OCI-LY7 (cell line): ENCODE data around the gene MCRIP1. TPM values are rescaled to one million over a fixed set of nuclear protein-coding genes. Genes with fewer than 3 reads are reported as not detected.

Source experiments
- BruUV-seq: library from RNA; stranded (reverse); fragments of 400-500 nt; replicated peaks from 2 replicates; lab custom pipeline; 2021; lab: Mats Ljungman, UMichigan
- CTCF ChIA-PET: fragments of 300-600 bp; sonication (Branson Sonifier 250); formaldehyde crosslinking; loops from one replicate; lab custom pipeline; 2022; ENCODE audit warnings: antibody characterized with exemption; ENCODE audit not compliant: unreplicated experiment; lab: Charles Lee
- POLR2A ChIA-PET: fragments of 300-600 bp; sonication (Branson Sonifier 250); formaldehyde crosslinking; loops from one replicate; lab custom pipeline; 2022; ENCODE audit warnings: antibody characterized with exemption; lab: Charles Lee
- DNase-seq: peaks from one replicate; pipeline ENCODE4 v3.0.0-alpha.2; 2015; ENCODE audit warnings: low spot score
- H2AFZ ChIP-seq: fragments of 200-600 bp; sonication (generic), shearing (Covaris generic); 2 replicates; pipeline ENCODE4 v1.6.1; 2014; ENCODE audit warnings: mild to moderate bottlenecking, antibody characterized with exemption, low read length, moderate library complexity
- H3K27ac ChIP-seq: fragments of 200-600 bp; sonication (generic); 2 replicates; pipeline ENCODE4 v1.5.1; 2014; ENCODE audit warnings: mixed run types, low read depth, mild to moderate bottlenecking, moderate library complexity, low read length, inconsistent platforms; ENCODE audit not compliant: poor library complexity, severe bottlenecking
- H3K36me3 ChIP-seq: fragments of 200-600 bp; sonication (generic); 2 replicates; pipeline ENCODE4 v1.6.1; 2014; ENCODE audit warnings: mild to moderate bottlenecking, antibody characterized with exemption, low read length, moderate library complexity, mixed read lengths; ENCODE audit not compliant: insufficient read depth
- H3K4me1 ChIP-seq: fragments of 200-600 bp; sonication (generic); 2 replicates; pipeline ENCODE4 v1.5.1; 2014; ENCODE audit warnings: mild to moderate bottlenecking, low read length; ENCODE audit not compliant: insufficient read depth, poor library complexity, severe bottlenecking
- H3K4me2 ChIP-seq: fragments of 200-600 bp; sonication (generic); 2 replicates; pipeline ENCODE4 v1.6.1; 2014; ENCODE audit warnings: mild to moderate bottlenecking, low read length
- H3K4me3 ChIP-seq: fragments of 200-600 bp; sonication (generic); 2 replicates; pipeline ENCODE4 v1.5.1; 2014; ENCODE audit warnings: mild to moderate bottlenecking, low read depth, low read length; ENCODE audit not compliant: poor library complexity, severe bottlenecking
- H3K79me2 ChIP-seq: fragments of 200-600 bp; sonication (generic); 2 replicates; pipeline ENCODE4 v1.6.1; 2016; ENCODE audit warnings: low read depth, mild to moderate bottlenecking, low read length, moderate library complexity, mixed read lengths; ENCODE audit not compliant: insufficient read depth
- H3K9me2 ChIP-seq: fragments of 200-600 bp; sonication (generic); 2 replicates; pipeline ENCODE4 v1.6.1; 2016; ENCODE audit warnings: mild to moderate bottlenecking, low read length, mixed read lengths; ENCODE audit not compliant: insufficient read depth
- H3K9me3 ChIP-seq: fragments of 200-600 bp; sonication (generic); 2 replicates; pipeline ENCODE4 v1.6.1; 2014; ENCODE audit warnings: mild to moderate bottlenecking, mixed run types, low read length, mixed read lengths
- H4K20me1 ChIP-seq: fragments of 200-600 bp; sonication (generic); 2 replicates; pipeline ENCODE4 v1.6.1; 2014; ENCODE audit warnings: mild to moderate bottlenecking, antibody characterized with exemption, low read length, moderate library complexity, mixed read lengths; ENCODE audit not compliant: insufficient read depth
- EZH2phosphoT487 ChIP-seq: fragments of 200-600 bp; sonication (generic); IDR thresholded peaks from 2 replicates; pipeline ENCODE4 v1.6.1; 2018; ENCODE audit warnings: low read depth, borderline replicate concordance, mild to moderate bottlenecking, mixed run types, antibody characterized with exemption, low read length, moderate library complexity, mixed read lengths
- intact Hi-C: fragments of 100-400 bp; cut with micrococcal nuclease; formaldehyde crosslinking; loops from one replicate; pipeline ENCODE4 v1.10.0; 2022; ENCODE audit not compliant: unreplicated experiment
- total RNA-seq, 2 experiments: library from RNA; depleted of rRNA in 1 of 2; stranded (reverse); fragments of >200 nt in 1 of 2; shearing (Covaris generic) in 1 of 2; gene quantifications; 2 replicates each; pipeline ENCODE4 v1.2.3, GENCODE V29; 2014 to 2022
- TF ChIP-seq, protein P1 (sequence below): fragments of 200-600 bp; sonication (generic); conservative IDR thresholded peaks from 2 replicates; pipeline ENCODE4 v1.5.1; 2014; ENCODE audit warnings: mild to moderate bottlenecking, antibody characterized with exemption, low read length, moderate library complexity, mixed read lengths

MCRIP1 gene
- total RNA-seq, 2 experiments from 2014 or later = 170 to 288 TPM

DNA sequence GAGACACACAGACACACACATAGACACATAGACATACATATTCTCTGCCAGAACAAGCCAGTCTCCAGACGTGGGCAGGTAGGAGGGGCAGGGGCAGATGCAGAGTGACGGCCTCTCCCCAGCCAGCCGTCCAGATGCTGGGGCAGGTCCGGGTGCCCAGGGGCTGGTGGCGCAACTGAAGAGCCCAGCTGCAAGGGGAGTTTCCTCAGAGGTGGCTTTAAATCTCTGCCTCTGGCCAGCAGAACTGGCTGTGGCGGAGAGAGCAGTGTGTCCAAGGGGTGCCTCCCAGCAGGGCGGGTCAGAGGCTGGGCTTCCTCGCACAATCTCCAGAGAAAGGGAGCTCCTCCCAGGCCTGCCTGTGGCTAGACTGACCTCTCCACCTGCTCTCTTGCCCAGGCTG, 38.6 kb downstream of the MCRIP1 start:
- no peak overlapping the region for H3K27ac ChIP-seq
- POLR2A ChIA-PET = no interaction called here
- no peak for DNase-seq
- H3K4me1 ChIP-seq = no peaks in the 10 kb centered on the region
- H4K20me1 ChIP-seq = no peaks in the 10 kb centered on the region
- H3K79me2 ChIP-seq = no peaks in the 10 kb centered on the region
- no peaks in the 10 kb centered on the region for H3K36me3 ChIP-seq
- no TSS peak for BruUV-seq
- H2AFZ ChIP-seq = no peak overlapping the region
- H3K9me2 ChIP-seq = no peaks in the 10 kb centered on the region
- H3K4me2 ChIP-seq = no peak overlapping the region
- H3K4me3 ChIP-seq = no peak overlapping the region
- TF ChIP-seq, protein P1, sequence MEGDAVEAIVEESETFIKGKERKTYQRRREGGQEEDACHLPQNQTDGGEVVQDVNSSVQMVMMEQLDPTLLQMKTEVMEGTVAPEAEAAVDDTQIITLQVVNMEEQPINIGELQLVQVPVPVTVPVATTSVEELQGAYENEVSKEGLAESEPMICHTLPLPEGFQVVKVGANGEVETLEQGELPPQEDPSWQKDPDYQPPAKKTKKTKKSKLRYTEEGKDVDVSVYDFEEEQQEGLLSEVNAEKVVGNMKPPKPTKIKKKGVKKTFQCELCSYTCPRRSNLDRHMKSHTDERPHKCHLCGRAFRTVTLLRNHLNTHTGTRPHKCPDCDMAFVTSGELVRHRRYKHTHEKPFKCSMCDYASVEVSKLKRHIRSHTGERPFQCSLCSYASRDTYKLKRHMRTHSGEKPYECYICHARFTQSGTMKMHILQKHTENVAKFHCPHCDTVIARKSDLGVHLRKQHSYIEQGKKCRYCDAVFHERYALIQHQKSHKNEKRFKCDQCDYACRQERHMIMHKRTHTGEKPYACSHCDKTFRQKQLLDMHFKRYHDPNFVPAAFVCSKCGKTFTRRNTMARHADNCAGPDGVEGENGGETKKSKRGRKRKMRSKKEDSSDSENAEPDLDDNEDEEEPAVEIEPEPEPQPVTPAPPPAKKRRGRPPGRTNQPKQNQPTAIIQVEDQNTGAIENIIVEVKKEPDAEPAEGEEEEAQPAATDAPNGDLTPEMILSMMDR = no peak
- no peak for TF ChIP-seq EZH2phosphoT487
- CTCF ChIA-PET = no interaction called here
- intact Hi-C loops = no loop called here
- H3K9me3 ChIP-seq = 0 out of 2 replicates have a peak, but pooled peaks cover 7% of the 10 kb centered on the region

- Histone ChIP-seq H3K27ac (no peak overlapping the region), H3K9me2 (no peaks in the 10 kb centered on the region), H2AFZ (no peak overlapping the region), H3K4me1 (no peaks in the 10 kb centered on the region), H3K4me3 (no peak overlapping the region), H3K79me2 (no peaks in the 10 kb centered on the region), H3K9me3 (0 out of 2 replicates have a peak, but pooled peaks cover 7% of the 10 kb centered on the region), H4K20me1 (no peaks in the 10 kb centered on the region), H3K4me2 (no peak overlapping the region), H3K36me3 (no peaks in the 10 kb centered on the region)
- no peak for DNase-seq
- ChIA-PET CTCF (no interaction called here), POLR2A (no interaction called here)
- BruUV-seq = no TSS peak
- intact Hi-C loops = no loop called here
- TF ChIP-seq, protein P1 = no peak
- TF ChIP-seq EZH2phosphoT487 = no peak
Observed at GRCh38 chr17:81794074-81794476, 39.0 kb downstream of the MCRIP1 start.

GRCh38 chr17:81792675-81793615, 40.1 kb downstream of the MCRIP1 start:
- Histone ChIP-seq H3K36me3 (no peaks in the 10 kb centered on the region), H3K27ac (no peak overlapping the region), H3K79me2 (no peaks in the 10 kb centered on the region), H3K4me1 (no peaks in the 10 kb centered on the region), H3K4me2 (no peak overlapping the region), H3K9me2 (no peaks in the 10 kb centered on the region), H3K4me3 (no peak overlapping the region), H2AFZ (no peak overlapping the region), H3K9me3 (0 out of 2 replicates have a peak, but pooled peaks cover 7% of the 10 kb centered on the region), H4K20me1 (no peaks in the 10 kb centered on the region)
- POLR2A ChIA-PET = no interaction called here
- DNase-seq = no peak
- CTCF ChIA-PET = no interaction called here
- no peak for TF ChIP-seq EZH2phosphoT487
- TF ChIP-seq, protein P1 = no peak
- BruUV-seq = no TSS peak
- intact Hi-C loops = no loop called here
